HepG2 (cell line): ENCODE data around the gene MAPK8IP3. TPM values are rescaled to one million over a fixed set of nuclear protein-coding genes. Genes with fewer than 3 reads are reported as not detected.
A peak's percentile ranks its signal among the peaks of the same experiment; 100 is the strongest.
"Not testable (repeated sequence)": the region's sequence is repeated elsewhere in the genome, so short reads cannot be mapped to it uniquely, and the experiment has no call there.

Experiments used
- ATAC-seq: fragments of 200-7000 bp; cut with Tn5 transposase; 3 replicates; pipeline ENCODE4 v1.9.1; 2020; ENCODE audit warnings: mild to moderate bottlenecking, moderate library complexity
- BruUV-seq: library from RNA; stranded (reverse); fragments of 400-500 nt; replicated peaks from 2 replicates; lab custom pipeline; 2021; lab: Mats Ljungman, UMichigan
- CTCF ChIA-PET: fragments of 300-600 bp; formaldehyde crosslinking; extraction: SDS; loops from one replicate; lab custom pipeline; 2021; ENCODE audit warnings: low total read pairs, inconsistent platforms, low intra/inter-chr PET ratio; lab: Yijun Ruan, JAX
- POLR2A ChIA-PET: fragments of 350-600 bp; sonication (Branson Sonifier 250); formaldehyde crosslinking; loops from one replicate; lab custom pipeline; 2020; ENCODE audit warnings: antibody characterized with exemption, inconsistent platforms; lab: Yijun Ruan, JAX
- DNase-seq: peaks from one replicate; pipeline ENCODE4 v3.0.0-alpha.2; 2015; ENCODE audit warnings: low spot score
- FAIRE-seq: peaks from 3 replicates; lab custom pipeline; 2011; peaks lifted over from hg19 to GRCh38; lab: Jason Lieb, UNC
- H2AFZ ChIP-seq: one replicate; pipeline ENCODE4 v1.6.1; 2011; ENCODE audit warnings: low read length, inconsistent platforms
- H3K27ac ChIP-seq: fragments of 300-600 bp; 3 replicates; pipeline ENCODE4 v1.8.0; 2011; ENCODE audit warnings: mixed run types, mild to moderate bottlenecking, mixed read lengths, low read length, inconsistent platforms; ENCODE audit not compliant: insufficient read depth; ENCODE audit errors: extremely low read length
- H3K27me3 ChIP-seq, 2 experiments: fragments of 200-600 bp in 1 of 2; 2 replicates in 1 of 2; 3 replicates in 1 of 2; pipeline versions ENCODE4 v1.6.0 to v1.8.0; 2011; ENCODE audit warnings: low read length in 2 of 2, mild to moderate bottlenecking in 2 of 2, moderate library complexity in 2 of 2, inconsistent platforms in 1 of 2; ENCODE audit not compliant: insufficient read depth in 2 of 2, control insufficient read depth in 1 of 2
- H3K36me3 ChIP-seq, 2 experiments: fragments of 200-600 bp in 1 of 2; replicated peaks in 1 of 2; 2 replicates in 1 of 2; 3 replicates in 1 of 2; pipeline versions ENCODE4 v1.5.1 to v1.8.0; 2011; ENCODE audit warnings: low read length in 2 of 2, inconsistent platforms in 1 of 2; ENCODE audit not compliant: insufficient read depth in 2 of 2, control insufficient read depth in 1 of 2
- H3K4me1 ChIP-seq: 2 replicates; pipeline ENCODE4 v1.5.1; 2012; ENCODE audit warnings: low read length, inconsistent platforms; ENCODE audit not compliant: insufficient read depth
- H3K4me2 ChIP-seq: 2 replicates; pipeline ENCODE4 v1.6.0; 2011; ENCODE audit warnings: low read depth, low read length, inconsistent platforms
- H3K4me3 ChIP-seq, 3 experiments: fragments of 200-600 bp in 1 of 3; sonication (generic), shearing (Covaris generic) in 1 of 3; replicated peaks in 1 of 3; 2 replicates each; pipeline ENCODE4 v1.5.1; 2011 to 2016; ENCODE audit warnings: low read length in 3 of 3, inconsistent platforms in 2 of 3, low read depth in 2 of 3, mild to moderate bottlenecking in 2 of 3, control low read depth in 1 of 3, mixed read lengths in 1 of 3; ENCODE audit not compliant: insufficient read depth in 1 of 3
- H3K79me2 ChIP-seq: one replicate; pipeline ENCODE4 v1.6.1; 2011; ENCODE audit warnings: low read length, inconsistent platforms; ENCODE audit not compliant: insufficient read depth
- H3K9ac ChIP-seq: 2 replicates; pipeline ENCODE4 v1.6.0; 2011; ENCODE audit warnings: mild to moderate bottlenecking, low read depth, low read length, inconsistent platforms; ENCODE audit not compliant: insufficient read depth
- H3K9me3 ChIP-seq: 2 replicates; pipeline ENCODE4 v1.5.1; 2012; ENCODE audit warnings: mild to moderate bottlenecking, low read length
- H4K20me1 ChIP-seq: 2 replicates; pipeline ENCODE4 v1.6.0; 2011; ENCODE audit warnings: inconsistent platforms, mild to moderate bottlenecking, low read length, moderate library complexity; ENCODE audit not compliant: insufficient read depth
- ADNP ChIP-seq: sonication (generic); formaldehyde crosslinking; IDR thresholded peaks from 2 replicates; pipeline ENCODE4 v1.4.0; 2020; ENCODE audit warnings: missing genetic modification reagents
- FOXO1 ChIP-seq: sonication (generic); formaldehyde crosslinking; IDR thresholded peaks from 2 replicates; pipeline ENCODE4 v1.4.0; 2020; ENCODE audit warnings: missing genetic modification reagents
- GABPA ChIP-seq, 2 experiments: IDR thresholded peaks; 2 replicates each; pipeline ENCODE4 v1.6.1; 2011 to 2016; ENCODE audit warnings: low read depth in 2 of 2, low read length in 1 of 2, missing biosample characterization in 1 of 2, missing genetic modification characterization in 1 of 2
- HDAC2 ChIP-seq: sonication (generic); formaldehyde crosslinking; IDR thresholded peaks from 2 replicates; pipeline ENCODE4 v1.4.0; 2020; ENCODE audit warnings: missing genetic modification reagents
- HNF4A ChIP-seq: sonication (generic); formaldehyde crosslinking; IDR thresholded peaks from 2 replicates; pipeline ENCODE4 v1.4.0; 2020; ENCODE audit warnings: missing genetic modification reagents
- KDM1A ChIP-seq: IDR thresholded peaks from 2 replicates; pipeline ENCODE4 v1.6.1; 2016; ENCODE audit warnings: missing compliant biosample characterization
- LCORL ChIP-seq, 2 experiments: fragments of 450-650 bp in 1 of 2; sonication (generic) in 1 of 2; formaldehyde crosslinking in 1 of 2; IDR thresholded peaks; 2 replicates each; pipeline versions ENCODE4 v1.5.0 to v1.6.1; 2017 to 2020; ENCODE audit warnings: antibody characterized with exemption in 1 of 2, missing genetic modification reagents in 1 of 2
- NONO ChIP-seq, 2 experiments: fragments of 450-650 bp in 1 of 2; sonication (generic) in 1 of 2; formaldehyde crosslinking in 1 of 2; IDR thresholded peaks in 1 of 2; conservative IDR thresholded peaks in 1 of 2; 2 replicates each; pipeline versions ENCODE4 v1.6.1 to v1.8.0; 2017 to 2022; ENCODE audit warnings: mild to moderate bottlenecking in 1 of 2, missing genetic modification reagents in 1 of 2, moderate library complexity in 1 of 2
- SOX5 ChIP-seq: IDR thresholded peaks from 2 replicates; pipeline ENCODE4 v1.6.1; 2016; ENCODE audit warnings: borderline replicate concordance
- ZNF460 ChIP-seq: sonication (generic); formaldehyde crosslinking; IDR thresholded peaks from 2 replicates; pipeline ENCODE4 v1.5.1; 2020; ENCODE audit warnings: missing genetic modification reagents, mild to moderate bottlenecking, borderline replicate concordance
- ZNF644 ChIP-seq: IDR thresholded peaks from 2 replicates; pipeline ENCODE4 v1.6.1; 2016; ENCODE audit warnings: low read depth
- ZNF788 ChIP-seq: sonication (generic); formaldehyde crosslinking; IDR thresholded peaks from 2 replicates; pipeline ENCODE4 v1.5.0; 2020; ENCODE audit warnings: mild to moderate bottlenecking, missing genetic modification reagents, borderline replicate concordance
- ZSCAN30 ChIP-seq: sonication (generic); formaldehyde crosslinking; IDR thresholded peaks from 2 replicates; pipeline ENCODE4 v1.5.0; 2020; ENCODE audit warnings: mild to moderate bottlenecking, missing genetic modification reagents
- WGBS: methylation state at CpG from one replicate; pipeline ENCODE4 v1.1.6; 2017; ENCODE audit warnings: low lambda C conversion rate; 5-methylcytosine and 5-hydroxymethylcytosine counted together
- in situ Hi-C: cut with HindIII; loops from 2 replicates; pipeline ENCODE4 v1.10.0; 2017; ENCODE audit warnings: low pct_unique_long_range_greater_than_20kb; ENCODE audit not compliant: extremely low pct_ligation_motif_present
- intact Hi-C: fragments of 100-400 bp; cut with micrococcal nuclease; formaldehyde crosslinking; loops from one replicate; pipeline ENCODE4 v1.10.0; 2022; ENCODE audit not compliant: unreplicated experiment
- polyA plus RNA-seq, 8 experiments: library from polyadenylated mRNA; depleted of rRNA in 3 of 8; stranded (reverse) in 7 of 8; unstranded in 1 of 8; fragments of >200 nt; fragmentation: Illumina TruSeq in 4 of 8; extraction: Trizol in 4 of 8; gene quantifications; 2 replicates each; pipeline versions ENCODE4 v1.2.1 to v1.2.3, GENCODE V29; 2011 to 2016; ENCODE audit warnings: low read depth in 4 of 8, missing spikeins in 1 of 8, mixed read lengths in 1 of 8; ENCODE audit not compliant: insufficient read depth in 1 of 8
- total RNA-seq, 5 experiments: library from RNA; depleted of rRNA; stranded (reverse); fragments of >200 nt; fragmentation: Illumina TruSeq; extraction: Trizol; gene quantifications; 2 replicates each; pipeline ENCODE4 v1.2.3, GENCODE V29; 2016; ENCODE audit warnings: low read depth in 1 of 5
- TF ChIP-seq, protein P1 (sequence below): sonication (generic); formaldehyde crosslinking; IDR thresholded peaks from 2 replicates; pipeline ENCODE4 v1.4.0; 2020; ENCODE audit warnings: missing genetic modification reagents, mild to moderate bottlenecking, borderline replicate concordance
- TF ChIP-seq, protein P2 (sequence below): IDR thresholded peaks from 2 replicates; pipeline ENCODE4 v1.6.1; 2016; ENCODE audit warnings: low read depth, borderline replicate concordance
- TF ChIP-seq, protein P3 (sequence below): sonication (generic); formaldehyde crosslinking; IDR thresholded peaks from 2 replicates; pipeline ENCODE4 v1.5.1; 2020; ENCODE audit warnings: missing genetic modification reagents, mild to moderate bottlenecking, borderline replicate concordance

Gene MAPK8IP3
- total and polyA plus RNA-seq, 2 of the 13 experiments (the other 11 are each of a cell fraction or from before 2014, with no cell fraction given): 25.1 to 41.7 TPM

DNA sequence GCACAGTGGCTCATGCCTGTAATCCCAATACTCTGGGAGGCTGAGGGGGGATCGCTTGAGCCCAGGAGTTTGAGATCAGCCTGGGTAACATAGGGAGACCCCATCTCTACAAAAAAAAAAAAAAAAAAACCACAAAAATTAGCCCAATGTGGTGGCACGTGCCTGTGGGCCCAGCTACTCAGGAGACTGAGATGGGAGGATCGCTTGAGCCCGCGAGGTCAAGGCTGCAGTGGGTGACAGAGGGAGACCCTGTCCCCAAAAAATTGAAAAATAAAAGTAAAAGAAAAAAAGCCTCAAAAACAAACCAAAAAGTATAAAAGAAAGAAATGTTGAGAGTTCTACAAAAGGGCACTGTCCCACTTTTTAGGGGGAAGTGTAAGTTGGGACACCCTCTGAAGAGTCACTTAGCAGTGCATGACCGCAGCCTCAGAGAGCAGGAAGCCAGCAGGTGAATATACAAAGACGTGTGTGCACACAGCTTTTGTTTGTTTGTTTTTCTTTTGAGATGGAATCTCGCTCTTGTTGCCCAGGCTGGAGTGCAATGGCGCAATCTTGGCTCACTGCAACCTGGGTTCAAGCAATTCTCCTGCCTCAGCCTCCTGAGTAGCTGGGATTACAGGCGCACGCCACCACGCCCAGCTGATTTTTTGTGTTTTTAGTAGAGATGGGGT lies 13.7 kb downstream of the MAPK8IP3 start:
- H2AFZ ChIP-seq; H3K27me3 ChIP-seq; in situ Hi-C loops; H3K4me3 ChIP-seq; FAIRE-seq; BruUV-seq; intact Hi-C loops; H3K36me3 ChIP-seq; CTCF ChIA-PET; H3K9me3 ChIP-seq; TF ChIP-seq GABPA (IDR thresholded peaks at IDR 0.05; ENCODE audit: low read depth, low read length); NONO (IDR thresholded peaks at IDR 0.05); LCORL (IDR thresholded peaks at IDR 0.05): not testable (repeated sequence)
- peaks cover 52% of the 10 kb centered on the region for H3K4me1 ChIP-seq
- ATAC-seq: peak; percentile 77
- peak overlapping the region; percentile 35 for H3K27ac ChIP-seq
- DNase-seq: peak; percentile 77
- POLR2A ChIA-PET: interaction anchor here (1.1 to 1.4 kb wide), 2 partner anchors 9 to 42 kb away, joined by 3 to 4 read pairs; no protein-coding TSS in a partner anchor
- H3K79me2 ChIP-seq: peaks cover 27% of the 10 kb centered on the region
- peak overlapping the region; percentile 23; the same call in 1 of the 2 replicates for H3K4me2 ChIP-seq
- 58% methylated on average over 11 of the region's 12 CpGs for WGBS
- 0 out of 2 replicates have a peak overlapping the region, but pooled peaks have one; percentile 21 for H3K9ac ChIP-seq
- H4K20me1 ChIP-seq: peaks cover 17% of the 10 kb centered on the region
- TF ChIP-seq ADNP (CRISPR knock-in tag): peak; percentile 72; the same call in 1 of the 2 replicates
- TF ChIP-seq GABPA (CRISPR knock-in tag; IDR thresholded peaks at IDR 0.05; ENCODE audit: low read depth): peak; percentile 32; the same call in 1 of the 2 replicates
- TF ChIP-seq, protein P1, sequence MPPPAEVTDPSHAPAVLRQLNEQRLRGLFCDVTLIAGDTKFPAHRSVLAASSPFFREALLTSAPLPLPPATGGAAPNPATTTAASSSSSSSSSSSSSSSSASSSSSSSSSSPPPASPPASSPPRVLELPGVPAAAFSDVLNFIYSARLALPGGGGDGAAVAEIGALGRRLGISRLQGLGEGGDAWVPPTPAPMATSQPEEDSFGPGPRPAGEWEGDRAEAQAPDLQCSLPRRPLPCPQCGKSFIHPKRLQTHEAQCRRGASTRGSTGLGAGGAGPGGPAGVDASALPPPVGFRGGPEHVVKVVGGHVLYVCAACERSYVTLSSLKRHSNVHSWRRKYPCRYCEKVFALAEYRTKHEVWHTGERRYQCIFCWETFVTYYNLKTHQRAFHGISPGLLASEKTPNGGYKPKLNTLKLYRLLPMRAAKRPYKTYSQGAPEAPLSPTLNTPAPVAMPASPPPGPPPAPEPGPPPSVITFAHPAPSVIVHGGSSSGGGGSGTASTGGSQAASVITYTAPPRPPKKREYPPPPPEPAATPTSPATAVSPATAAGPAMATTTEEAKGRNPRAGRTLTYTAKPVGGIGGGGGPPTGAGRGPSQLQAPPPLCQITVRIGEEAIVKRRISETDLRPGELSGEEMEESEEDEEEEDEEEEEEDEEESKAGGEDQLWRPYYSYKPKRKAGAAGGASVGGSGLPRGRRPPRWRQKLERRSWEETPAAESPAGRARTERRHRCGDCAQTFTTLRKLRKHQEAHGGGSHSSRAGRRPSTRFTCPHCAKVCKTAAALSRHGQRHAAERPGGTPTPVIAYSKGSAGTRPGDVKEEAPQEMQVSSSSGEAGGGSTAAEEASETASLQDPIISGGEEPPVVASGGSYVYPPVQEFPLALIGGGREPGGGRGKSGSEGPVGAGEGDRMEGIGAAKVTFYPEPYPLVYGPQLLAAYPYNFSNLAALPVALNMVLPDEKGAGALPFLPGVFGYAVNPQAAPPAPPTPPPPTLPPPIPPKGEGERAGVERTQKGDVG (CRISPR knock-in tag): peak; percentile 76; the same call in 1 of the 2 replicates
- peak; percentile 98; the same call in 1 of the 2 replicates for TF ChIP-seq ZSCAN30
- peak; percentile 33; the same call in 1 of the 2 replicates for TF ChIP-seq HNF4A (CRISPR knock-in tag)
- TF ChIP-seq SOX5: peak; percentile 60; the same call in 1 of the 2 replicates
- peak; percentile 50; the same call in 1 of the 2 replicates for TF ChIP-seq HDAC2 (CRISPR knock-in tag)
- peak; percentile 75; the same call in 1 of the 2 replicates for TF ChIP-seq KDM1A
- peak; percentile 37; the same call in 1 of the 2 replicates for TF ChIP-seq ZNF788 (CRISPR knock-in tag)
- TF ChIP-seq ZNF644 (CRISPR knock-in tag): peak; percentile 52; the same call in 1 of the 2 replicates
- TF ChIP-seq NONO (CRISPR knock-in tag; conservative IDR thresholded peaks at IDR 0.05): 0 out of 2 replicates have a peak, but pooled peaks have one; percentile 36
- TF ChIP-seq, protein P2, sequence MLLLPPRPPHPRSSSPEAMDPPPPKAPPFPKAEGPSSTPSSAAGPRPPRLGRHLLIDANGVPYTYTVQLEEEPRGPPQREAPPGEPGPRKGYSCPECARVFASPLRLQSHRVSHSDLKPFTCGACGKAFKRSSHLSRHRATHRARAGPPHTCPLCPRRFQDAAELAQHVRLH (CRISPR knock-in tag): 0 out of 2 replicates have a peak, but pooled peaks have one; percentile 21
- TF ChIP-seq LCORL (CRISPR knock-in tag; IDR thresholded peaks at IDR 0.05): peak; percentile 72
- peak; percentile 97 for TF ChIP-seq ZNF460 (CRISPR knock-in tag)
- peak; percentile 67; the same call in 1 of the 2 replicates for TF ChIP-seq FOXO1 (CRISPR knock-in tag)
- TF ChIP-seq, protein P3, sequence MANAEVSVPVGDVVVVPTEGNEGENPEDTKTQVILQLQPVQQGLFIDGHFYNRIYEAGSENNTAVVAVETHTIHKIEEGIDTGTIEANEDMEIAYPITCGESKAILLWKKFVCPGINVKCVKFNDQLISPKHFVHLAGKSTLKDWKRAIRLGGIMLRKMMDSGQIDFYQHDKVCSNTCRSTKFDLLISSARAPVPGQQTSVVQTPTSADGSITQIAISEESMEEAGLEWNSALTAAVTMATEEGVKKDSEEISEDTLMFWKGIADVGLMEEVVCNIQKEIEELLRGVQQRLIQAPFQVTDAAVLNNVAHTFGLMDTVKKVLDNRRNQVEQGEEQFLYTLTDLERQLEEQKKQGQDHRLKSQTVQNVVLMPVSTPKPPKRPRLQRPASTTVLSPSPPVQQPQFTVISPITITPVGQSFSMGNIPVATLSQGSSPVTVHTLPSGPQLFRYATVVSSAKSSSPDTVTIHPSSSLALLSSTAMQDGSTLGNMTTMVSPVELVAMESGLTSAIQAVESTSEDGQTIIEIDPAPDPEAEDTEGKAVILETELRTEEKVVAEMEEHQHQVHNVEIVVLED (CRISPR knock-in tag): peak; percentile 45; the same call in 1 of the 2 replicates
